ENCODE data around the gene OR3A3. TPM values are rescaled to one million over a fixed set of nuclear protein-coding genes. Genes with fewer than 3 reads are reported as not detected.
"Not testable (repeated sequence)": the region's sequence is repeated elsewhere in the genome, so short reads cannot be mapped to it uniquely, and the experiment has no call there.

The OR3A3 gene
- not detected for total RNA-seq

DNA sequence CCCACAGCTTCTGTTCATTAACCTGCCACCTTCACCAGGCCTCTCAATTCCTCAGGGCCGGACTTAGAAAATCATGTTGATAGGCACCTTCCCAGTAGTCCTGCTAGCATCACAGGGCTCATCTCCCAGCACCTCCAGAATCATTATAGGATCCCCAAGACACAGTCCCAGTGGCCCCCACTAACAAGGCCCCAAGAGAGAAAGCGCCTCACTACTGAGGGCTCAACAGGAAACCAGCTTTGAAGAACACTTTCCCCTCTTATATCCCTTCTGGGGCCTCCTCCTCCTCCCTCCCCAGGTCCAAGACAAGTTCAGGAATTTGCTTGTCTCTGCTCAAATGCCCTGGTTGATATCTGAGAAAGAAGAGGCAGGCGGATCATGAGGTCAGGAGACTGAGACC lies at the start of gene OR3A3:
Gene OR3A3, plus strand, starts transcription at position 301 of the 400 bp plus-strand sequence.
- POLR2A ChIA-PET: no interaction called here

GRCh38 chr17:3371167-3371566 lies 40.0 kb upstream of the OR3A3 start:
- DNase-seq; POLR2A ChIA-PET; H3K27me3 Mint-ChIP-seq; H3K27ac Mint-ChIP-seq; H3K4me1 Mint-ChIP-seq; H3K36me3 Mint-ChIP-seq (ENCODE audit: low read depth); H3K4me3 Mint-ChIP-seq; H3K9me3 Mint-ChIP-seq; CTCF ChIA-PET: not testable (repeated sequence)

More for the DNA sequence above, at the start of gene OR3A3:
- CTCF ChIA-PET: no interaction called here
- Mint-ChIP-seq H3K4me1 (no peaks in the 10 kb centered on the region), H3K27ac (no peak within 1 kb of the TSS), H3K9me3 (peaks cover 17% of the 10 kb centered on the region), H3K36me3 (ENCODE audit: low read depth) (no peaks in the 10 kb centered on the region), H3K4me3 (no peak within 1 kb of the TSS), H3K27me3 (peaks cover 8% of the 10 kb centered on the region)
- no peak for DNase-seq

DNA sequence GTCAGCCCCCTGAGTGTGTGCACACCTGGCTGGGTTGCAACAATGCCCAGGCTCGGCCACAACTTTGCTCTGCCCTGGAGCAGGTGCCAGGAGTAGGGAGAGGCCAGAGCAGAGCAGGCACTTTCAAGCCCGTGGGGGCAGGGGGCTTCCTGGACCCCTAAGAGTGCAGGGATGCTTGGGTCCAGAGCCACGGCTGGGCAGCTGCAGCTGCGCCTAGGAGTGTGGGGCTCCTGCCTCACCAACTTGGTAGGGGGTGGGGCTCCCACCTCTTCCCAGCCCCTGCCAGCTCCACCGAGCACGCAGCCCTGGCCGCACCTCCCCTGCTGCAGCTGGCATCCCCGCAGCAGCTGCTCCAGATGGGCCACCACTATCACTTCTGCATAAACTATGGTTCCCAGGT lies 32.8 kb upstream of the OR3A3 start:
- Mint-ChIP-seq H3K4me3 (no peak overlapping the region), H3K36me3 (ENCODE audit: low read depth) (no peaks in the 10 kb centered on the region), H3K9me3 (peaks cover 2% of the 10 kb centered on the region), H3K27ac (no peak overlapping the region), H3K27me3 (no peaks in the 10 kb centered on the region), H3K4me1 (no peaks in the 10 kb centered on the region)
- CTCF ChIA-PET: no interaction called here
- POLR2A ChIA-PET: no interaction called here
- no peak for DNase-seq

DNA sequence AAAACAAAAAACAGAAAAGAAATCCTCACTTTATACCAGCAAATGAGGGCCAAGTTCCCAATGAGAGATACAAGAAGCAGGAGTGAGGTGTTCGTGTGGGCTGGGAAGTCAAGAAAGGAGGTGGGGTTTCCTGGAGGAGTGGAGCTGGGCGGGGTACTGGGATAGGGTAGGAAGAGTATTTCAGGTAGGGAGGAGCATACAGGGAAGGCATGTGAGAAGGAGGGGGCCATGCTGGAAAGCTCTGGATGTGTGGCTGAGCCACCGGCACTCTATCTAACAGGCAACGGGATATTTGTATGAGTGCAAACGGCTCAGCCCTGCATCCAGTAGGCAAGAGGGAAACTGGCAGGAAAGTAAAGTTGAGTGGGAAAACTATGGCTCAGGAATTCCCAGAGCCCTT lies 29.2 kb upstream of the OR3A3 start:
- H3K4me3 Mint-ChIP-seq: no peak overlapping the region
- H3K9me3 Mint-ChIP-seq: no peaks in the 10 kb centered on the region
- peaks cover 5% of the 10 kb centered on the region for H3K4me1 Mint-ChIP-seq
- ChIA-PET CTCF (interaction anchor here (1.7 kb wide), 1 partner anchor 13 kb away, joined by 4 read pairs; no protein-coding TSS in a partner anchor), POLR2A (no interaction called here)
- H3K27ac Mint-ChIP-seq: no peak overlapping the region
- H3K36me3 Mint-ChIP-seq (ENCODE audit: low read depth): no peaks in the 10 kb centered on the region
- peaks cover 7% of the 10 kb centered on the region for H3K27me3 Mint-ChIP-seq
- DNase-seq: no peak

DNA sequence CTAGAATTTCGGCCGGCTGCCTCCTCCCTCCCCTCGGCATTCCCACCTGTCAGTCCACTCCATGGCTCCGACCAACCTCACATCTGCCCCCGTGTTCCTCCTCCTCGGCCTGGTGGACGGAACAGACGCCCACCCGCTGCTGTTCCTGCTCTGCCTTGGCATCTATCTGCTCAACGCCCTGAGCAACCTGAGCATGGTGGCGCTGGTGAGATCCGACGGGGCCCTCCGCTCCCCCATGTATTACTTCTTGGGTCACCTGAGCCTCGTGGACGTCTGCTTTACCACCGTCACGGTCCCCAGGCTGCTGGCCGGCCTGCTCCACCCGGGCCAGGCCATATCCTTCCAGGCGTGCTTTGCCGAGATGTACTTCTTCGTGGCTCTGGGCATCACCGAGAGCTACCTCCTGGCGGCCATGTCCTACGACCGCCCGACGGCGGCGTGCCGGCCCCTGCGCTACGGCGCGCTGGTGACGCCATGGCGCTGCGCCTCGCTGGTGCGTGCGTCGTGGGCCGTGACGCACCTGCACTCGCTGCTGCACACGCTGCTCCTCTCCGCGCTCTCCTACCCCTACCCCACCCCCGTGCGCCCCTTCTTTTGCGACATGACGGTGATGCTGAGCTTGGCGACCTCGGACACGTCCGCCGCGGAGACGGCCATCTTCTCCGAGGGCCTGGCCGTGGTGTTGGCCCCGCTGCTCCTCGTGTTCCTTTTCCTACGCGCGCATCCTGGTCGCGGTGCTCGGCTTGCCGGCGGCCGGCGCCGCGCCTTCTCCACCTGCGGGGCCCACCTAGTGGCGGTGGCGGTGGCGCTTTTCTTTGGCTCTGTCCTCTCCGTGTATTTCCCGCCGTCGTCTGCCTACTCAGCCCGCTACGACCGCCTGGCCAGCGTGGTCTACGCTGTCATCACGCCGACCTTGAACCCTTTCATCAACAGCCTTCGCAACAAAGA lies 25.0 kb upstream of the OR3A3 start, which contains the start of gene OR3A2:
Gene OR3A2, minus strand, starts transcription at position 440 of the 948 bp plus-strand sequence.
- ChIA-PET CTCF (no interaction called here), POLR2A (no interaction called here)
- Mint-ChIP-seq H3K4me3 (peak within 1 kb of the TSS; percentile 64), H3K9me3 (no peaks in the 10 kb centered on the region), H3K27ac (peak within 1 kb of the TSS; percentile 81), H3K36me3 (ENCODE audit: low read depth) (no peaks in the 10 kb centered on the region), H3K27me3 (peaks cover 15% of the 10 kb centered on the region), H3K4me1 (peaks cover 5% of the 10 kb centered on the region)
- peak; percentile 21 for DNase-seq

DNA sequence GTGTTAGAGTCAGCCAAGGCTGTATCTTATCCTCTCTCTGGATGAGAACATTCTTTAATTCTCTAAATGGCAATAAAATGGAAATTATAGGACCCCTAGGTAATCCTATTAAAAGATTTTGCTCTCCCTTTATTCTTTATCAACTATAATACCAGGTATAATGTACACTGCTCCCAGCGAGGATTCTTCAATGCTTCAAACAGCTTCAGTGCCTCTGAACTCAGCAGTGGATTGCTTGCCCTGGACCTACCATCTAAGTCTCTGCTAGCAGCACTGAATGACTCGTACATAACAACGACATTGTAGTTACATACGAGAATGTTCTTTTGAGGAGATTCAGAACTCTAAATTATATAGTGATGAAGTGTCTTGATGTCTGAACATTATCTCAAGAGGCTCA lies 21.4 kb upstream of the OR3A3 start:
- no peak overlapping the region for H3K27ac Mint-ChIP-seq
- CTCF ChIA-PET: no interaction called here
- peaks cover 23% of the 10 kb centered on the region for H3K27me3 Mint-ChIP-seq
- no peak overlapping the region for H3K4me3 Mint-ChIP-seq
- peaks cover 5% of the 10 kb centered on the region for H3K4me1 Mint-ChIP-seq
- no peaks in the 10 kb centered on the region for H3K36me3 Mint-ChIP-seq (ENCODE audit: low read depth)
- H3K9me3 Mint-ChIP-seq: no peaks in the 10 kb centered on the region
- no peak for DNase-seq
- POLR2A ChIA-PET: no interaction called here

GRCh38 chr17:3397801-3398200 lies 13.4 kb upstream of the OR3A3 start:
- CTCF ChIA-PET; H3K4me3 Mint-ChIP-seq; H3K27ac Mint-ChIP-seq; H3K27me3 Mint-ChIP-seq; POLR2A ChIA-PET; H3K36me3 Mint-ChIP-seq (ENCODE audit: low read depth); H3K4me1 Mint-ChIP-seq; H3K9me3 Mint-ChIP-seq: not testable (repeated sequence)
- DNase-seq: peak; percentile 12

DNA sequence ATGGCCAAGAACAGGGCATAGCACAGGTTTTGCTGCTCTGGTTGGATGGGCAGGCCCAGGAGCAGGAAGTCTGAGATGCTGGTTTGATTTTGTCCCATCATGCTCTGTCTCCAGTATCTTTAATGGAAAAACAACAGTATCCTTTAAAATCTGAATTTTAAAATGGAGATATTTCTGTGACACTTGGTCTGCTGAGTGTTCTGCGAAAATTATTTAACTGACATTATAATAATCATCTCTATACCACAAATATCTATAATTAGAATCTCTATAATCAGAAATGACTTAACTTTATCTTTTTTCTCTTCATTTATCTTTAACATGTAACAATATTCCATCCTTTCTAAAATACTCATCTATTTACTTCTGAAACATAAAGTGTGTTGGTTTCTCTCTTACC lies 12.9 kb upstream of the OR3A3 start, which contains the start of gene OR1E1:
Gene OR1E1, minus strand, starts transcription at position 101 of the 400 bp plus-strand sequence. Its CDS starts 0 bp downstream, at position 101.
- ChIA-PET CTCF (no interaction called here), POLR2A (no interaction called here)
- Mint-ChIP-seq H3K36me3 (ENCODE audit: low read depth) (no peaks in the 10 kb centered on the region), H3K27ac (no peak within 1 kb of the TSS), H3K9me3 (no peaks in the 10 kb centered on the region), H3K27me3 (no peaks in the 10 kb centered on the region), H3K4me1 (no peaks in the 10 kb centered on the region), H3K4me3 (no peak within 1 kb of the TSS)
- DNase-seq: no peak

DNA sequence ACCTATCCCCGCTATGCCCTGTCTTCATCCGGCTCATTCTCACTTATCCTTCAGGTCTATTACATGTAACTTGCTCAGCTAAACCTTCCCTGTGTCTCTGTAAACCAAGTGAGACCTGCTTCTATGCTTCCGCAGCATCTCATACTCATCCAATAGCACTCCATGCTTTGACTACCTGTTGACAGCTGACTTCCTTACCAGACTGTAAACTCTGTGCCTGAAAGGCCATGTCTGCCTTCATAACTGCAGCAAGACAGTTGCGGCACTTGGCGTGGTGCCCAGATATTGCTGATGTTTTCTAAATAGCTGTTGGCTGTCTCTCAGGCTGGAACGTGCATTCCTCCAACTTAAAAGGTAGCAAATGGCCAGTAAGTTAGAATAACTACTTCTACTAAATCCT lies 11.1 kb upstream of the OR3A3 start:
- POLR2A ChIA-PET: no interaction called here
- CTCF ChIA-PET: no interaction called here
- Mint-ChIP-seq H3K9me3 (no peaks in the 10 kb centered on the region), H3K4me1 (no peaks in the 10 kb centered on the region), H3K4me3 (no peak overlapping the region), H3K27me3 (no peaks in the 10 kb centered on the region), H3K36me3 (ENCODE audit: low read depth) (no peaks in the 10 kb centered on the region), H3K27ac (no peak overlapping the region)
- no peak for DNase-seq

GRCh38 chr17:3401786-3402185 lies 9.4 kb upstream of the OR3A3 start:
- ChIA-PET CTCF (no interaction called here), POLR2A (no interaction called here)
- H3K9me3 Mint-ChIP-seq: peaks cover 5% of the 10 kb centered on the region
- no peak overlapping the region for H3K4me3 Mint-ChIP-seq
- no peak for DNase-seq
- H3K4me1 Mint-ChIP-seq: no peaks in the 10 kb centered on the region
- H3K27me3 Mint-ChIP-seq: no peaks in the 10 kb centered on the region
- H3K36me3 Mint-ChIP-seq (ENCODE audit: low read depth): no peaks in the 10 kb centered on the region
- H3K27ac Mint-ChIP-seq: no peak overlapping the region

- H3K27ac Mint-ChIP-seq; H3K4me3 Mint-ChIP-seq; CTCF ChIA-PET; POLR2A ChIA-PET; H3K36me3 Mint-ChIP-seq (ENCODE audit: low read depth); H3K4me1 Mint-ChIP-seq; DNase-seq; H3K27me3 Mint-ChIP-seq: not testable (repeated sequence)
- H3K9me3 Mint-ChIP-seq: peaks cover 15% of the 10 kb centered on the region
Observed at GRCh38 chr17:3403856-3404255, 7.3 kb upstream of the OR3A3 start.

GRCh38 chr17:3412216-3412615 lies 1.0 kb downstream of the OR3A3 start:
- H3K27me3 Mint-ChIP-seq; H3K27ac Mint-ChIP-seq; H3K4me1 Mint-ChIP-seq; CTCF ChIA-PET; H3K36me3 Mint-ChIP-seq (ENCODE audit: low read depth); H3K4me3 Mint-ChIP-seq; DNase-seq; POLR2A ChIA-PET: not testable (repeated sequence)
- H3K9me3 Mint-ChIP-seq: peaks cover 11% of the 10 kb centered on the region

DNA sequence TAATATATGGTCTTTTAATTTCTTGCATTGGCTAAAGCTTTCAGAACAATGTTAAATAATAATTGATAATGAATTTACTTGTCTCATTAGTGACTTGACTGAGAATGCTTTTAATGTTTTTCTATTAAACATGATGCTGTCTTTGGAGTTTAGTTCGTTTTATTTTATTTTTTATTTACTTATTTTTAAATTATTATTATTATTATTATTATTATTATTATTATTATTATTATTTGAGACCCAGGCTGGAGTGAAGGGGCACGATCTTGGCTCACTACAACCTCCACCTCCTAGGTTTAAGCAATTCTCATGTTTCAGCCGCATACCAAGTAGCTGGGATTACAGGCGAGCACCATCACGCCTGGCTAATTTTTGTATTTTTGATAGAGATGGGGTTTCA lies 4.4 kb downstream of the OR3A3 start:
- CTCF ChIA-PET: no interaction called here

DNA sequence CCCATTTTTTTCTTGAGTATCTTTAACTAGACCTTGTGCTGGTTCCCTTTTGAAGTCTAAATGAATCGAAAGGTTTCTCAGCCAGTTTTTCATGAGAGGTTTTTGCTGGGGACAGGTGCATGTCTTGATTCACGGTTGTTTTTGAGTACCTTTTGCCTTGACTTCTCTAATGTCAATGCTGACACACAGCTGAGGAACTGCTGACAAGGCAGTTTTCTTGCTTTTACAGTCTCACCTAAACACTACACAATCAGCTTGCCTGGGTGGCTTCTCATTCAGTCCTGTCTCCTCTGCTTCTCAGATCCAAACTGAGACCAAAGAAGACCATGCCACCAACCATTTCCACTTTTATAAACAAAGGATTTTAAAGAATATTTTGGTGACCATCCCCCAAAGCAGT lies 7.1 kb downstream of the OR3A3 start:
- Mint-ChIP-seq H3K27ac (no peak overlapping the region), H3K4me3 (no peak overlapping the region), H3K9me3 (no peaks in the 10 kb centered on the region), H3K4me1 (no peaks in the 10 kb centered on the region), H3K27me3 (peaks cover 19% of the 10 kb centered on the region), H3K36me3 (ENCODE audit: low read depth) (no peaks in the 10 kb centered on the region)
- ChIA-PET POLR2A (no interaction called here), CTCF (no interaction called here)
- DNase-seq: no peak

More for the DNA sequence above, 4.4 kb downstream of the OR3A3 start:
- no peak overlapping the region for H3K4me3 Mint-ChIP-seq
- H3K4me1 Mint-ChIP-seq: no peaks in the 10 kb centered on the region
- no peak for DNase-seq
- no peaks in the 10 kb centered on the region for H3K9me3 Mint-ChIP-seq
- peaks cover 21% of the 10 kb centered on the region for H3K27me3 Mint-ChIP-seq
- no peaks in the 10 kb centered on the region for H3K36me3 Mint-ChIP-seq (ENCODE audit: low read depth)
- POLR2A ChIA-PET: no interaction called here
- H3K27ac Mint-ChIP-seq: no peak overlapping the region
